ENCODE data around the gene CLIP2. TPM values are rescaled to one million over a fixed set of nuclear protein-coding genes. Genes with fewer than 3 reads are reported as not detected.
"Not testable (repeated sequence)": the region's sequence is repeated elsewhere in the genome, so short reads cannot be mapped to it uniquely, and the experiment has no call there.

The CLIP2 gene
- total RNA-seq, result 40.7 and 43.6 TPM in 2 replicates

DNA sequence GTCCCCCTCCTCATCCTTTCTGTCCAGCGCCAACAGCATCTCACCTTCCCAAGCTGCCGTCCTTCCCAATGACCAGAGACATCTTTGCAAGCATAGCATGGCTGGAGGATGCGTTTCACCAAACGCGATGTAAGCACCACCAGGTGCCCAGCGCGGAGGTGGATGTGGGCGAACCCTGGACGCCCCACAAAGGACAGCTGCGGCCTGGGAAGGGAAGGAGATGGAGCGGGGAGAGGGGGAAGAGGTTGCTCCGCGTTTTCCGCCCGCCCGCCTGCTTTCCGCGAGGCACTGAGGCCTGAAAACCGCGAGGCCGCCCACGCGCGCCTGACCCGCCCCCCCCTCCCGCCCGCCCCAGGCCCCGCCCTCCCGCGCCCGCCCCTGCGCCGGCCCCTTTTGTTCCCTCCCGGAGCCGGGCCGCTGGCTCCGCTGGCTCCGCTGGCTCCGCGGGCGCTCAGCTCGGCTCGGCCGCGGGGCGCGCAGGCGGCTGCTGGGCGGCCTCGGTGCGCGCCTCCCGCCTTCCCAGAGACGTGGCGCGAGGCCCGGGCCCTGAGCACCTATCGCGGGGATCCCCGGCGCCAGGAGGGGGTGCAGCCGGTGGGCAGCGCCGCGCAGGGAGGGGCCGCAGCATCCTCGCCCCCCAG lies at the start of gene CLIP2:
Gene CLIP2 (plus strand): TSS at position 390 of the 641 bp plus-strand sequence. CDS start 28,140 bp downstream, outside the sequence.
- DNase-seq, result peak; percentile 81

GRCh38 chr7:74240482-74240881 lies 48.7 kb upstream of the CLIP2 start:
- no peak for DNase-seq

GRCh38 chr7:74242122-74242443 lies 47.1 kb upstream of the CLIP2 start:
- no peak for DNase-seq

- DNase-seq, result no peak
Measured at GRCh38 chr7:74246497-74246896, 42.7 kb upstream of the CLIP2 start.

GRCh38 chr7:74248156-74248555 lies 41.1 kb upstream of the CLIP2 start:
- DNase-seq, result no peak

DNA sequence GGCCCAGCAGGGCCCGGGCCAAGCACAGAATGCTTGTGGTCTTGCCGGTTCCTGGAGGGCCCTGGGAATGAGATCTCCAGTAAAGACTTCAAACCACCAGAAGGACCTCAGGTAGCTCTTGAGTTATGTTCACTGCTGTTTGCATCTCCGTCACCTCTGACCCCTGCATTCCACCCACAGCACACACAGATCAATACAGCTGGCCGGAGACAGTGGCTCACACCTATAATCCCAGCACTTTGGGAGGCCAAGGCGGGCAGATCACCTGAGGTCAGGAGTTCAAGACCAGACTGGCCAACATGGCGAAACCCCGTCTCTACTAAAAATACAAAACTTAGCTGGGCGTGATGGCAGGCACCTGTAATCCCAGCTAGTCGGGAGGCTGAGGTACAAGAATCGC lies 40.1 kb upstream of the CLIP2 start:
- DNase-seq, result not testable (repeated sequence)

DNA sequence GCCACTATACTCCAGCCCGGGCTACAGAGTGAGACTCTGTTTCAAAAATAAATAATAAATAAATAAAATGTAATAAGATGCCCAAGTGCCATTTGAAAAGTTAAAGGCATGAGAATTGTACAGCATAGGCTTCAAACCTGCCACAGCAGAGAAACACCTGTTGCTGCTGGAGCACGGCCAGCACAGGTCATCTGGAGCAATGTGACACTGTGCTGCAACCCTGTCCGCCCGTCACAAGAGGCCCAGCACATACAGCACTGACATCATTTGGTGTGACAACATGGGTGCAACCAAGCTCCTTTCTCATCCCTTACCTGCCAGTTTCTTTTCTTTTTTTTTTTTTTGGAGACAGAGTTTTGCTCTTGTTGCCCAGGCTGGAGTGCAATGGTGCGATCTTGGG lies 36.3 kb upstream of the CLIP2 start:
- no peak for DNase-seq

- no peak for DNase-seq
Measured at GRCh38 chr7:74253331-74253730, 35.9 kb upstream of the CLIP2 start.

GRCh38 chr7:74253835-74254128 lies 35.4 kb upstream of the CLIP2 start:
- DNase-seq, result no peak

GRCh38 chr7:74254129-74254857 lies 34.9 kb upstream of the CLIP2 start, which contains the start of gene RFC2:
TSS of gene RFC2 (minus strand) at chr7:74254399. CDS start at chr7:74254383, 16 bp downstream.
- peak; percentile 98 for DNase-seq

DNA sequence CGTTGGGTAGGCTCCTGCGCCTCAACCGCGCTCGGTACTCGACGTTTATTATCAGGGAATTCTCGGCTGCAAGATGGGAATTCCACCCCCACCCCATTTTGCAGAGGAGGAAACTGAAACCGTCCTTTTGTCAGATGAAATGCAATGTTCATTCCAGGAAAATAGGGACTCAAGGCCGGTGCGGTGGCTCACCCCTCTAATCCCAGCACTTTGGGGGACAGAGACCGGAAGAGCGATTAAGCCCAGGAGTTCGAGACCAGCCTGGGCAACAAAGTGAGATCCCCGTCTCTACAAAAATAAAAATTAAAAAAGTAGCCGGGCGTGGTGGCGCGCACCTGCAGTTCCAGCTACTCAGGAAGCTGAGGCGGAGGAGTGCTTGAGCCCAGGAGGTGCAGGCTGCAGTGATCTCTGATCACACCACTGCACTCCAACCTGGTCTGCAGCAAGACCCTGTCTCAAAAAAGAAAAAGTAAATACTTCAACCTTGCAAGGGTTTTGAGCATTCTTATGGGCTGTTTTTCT lies 34.3 kb upstream of the CLIP2 start:
- DNase-seq, result peak; percentile 16

- DNase-seq, result not testable (repeated sequence)
Measured at GRCh38 chr7:74255461-74255860, 33.7 kb upstream of the CLIP2 start.

DNA sequence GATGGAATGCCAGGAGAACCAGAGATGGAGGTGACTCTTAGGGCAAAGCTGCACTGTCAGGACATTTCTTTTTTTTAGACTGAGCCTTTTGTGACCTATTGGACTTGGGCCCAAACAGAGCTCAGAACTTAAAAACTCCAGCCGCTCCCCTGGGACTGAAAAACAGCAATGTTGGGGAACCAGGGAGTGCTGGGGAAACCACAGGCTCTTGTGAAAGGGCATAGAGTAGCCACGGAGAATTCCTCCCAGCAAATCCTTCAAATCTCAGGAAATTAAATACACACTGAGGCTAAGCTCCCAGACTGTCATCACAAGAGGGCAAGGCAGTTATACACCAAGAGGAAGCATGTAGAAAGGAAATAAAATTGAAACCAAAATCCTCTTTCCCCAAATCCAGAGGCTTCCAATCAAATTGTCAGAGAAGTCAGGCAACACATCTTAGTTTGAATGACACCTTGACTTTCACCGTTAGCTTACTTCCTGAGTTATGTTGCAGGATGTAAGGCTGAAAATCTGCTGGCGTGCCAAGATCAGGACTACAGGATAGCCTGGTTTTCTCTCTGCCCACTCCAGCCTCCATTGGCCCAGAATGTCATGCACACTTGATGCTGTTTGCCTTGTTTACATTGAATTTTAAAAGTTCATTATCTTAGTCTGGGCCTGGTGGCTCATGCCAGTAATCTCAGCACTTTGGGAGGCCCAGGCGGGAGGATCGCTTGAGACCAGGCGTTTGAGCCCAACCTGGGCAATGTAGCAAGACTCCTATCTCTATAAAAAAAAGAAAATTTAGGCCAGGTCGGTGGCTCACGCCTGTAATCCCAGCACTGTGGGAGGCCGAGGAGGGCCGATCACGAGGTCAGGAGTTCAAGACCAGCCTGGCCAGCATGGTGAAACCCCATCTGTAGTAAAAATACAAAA lies 32.5 kb upstream of the CLIP2 start:
- DNase-seq, result peak; percentile 51

GRCh38 chr7:74258639-74259038 lies 30.6 kb upstream of the CLIP2 start:
- no peak for DNase-seq

DNA sequence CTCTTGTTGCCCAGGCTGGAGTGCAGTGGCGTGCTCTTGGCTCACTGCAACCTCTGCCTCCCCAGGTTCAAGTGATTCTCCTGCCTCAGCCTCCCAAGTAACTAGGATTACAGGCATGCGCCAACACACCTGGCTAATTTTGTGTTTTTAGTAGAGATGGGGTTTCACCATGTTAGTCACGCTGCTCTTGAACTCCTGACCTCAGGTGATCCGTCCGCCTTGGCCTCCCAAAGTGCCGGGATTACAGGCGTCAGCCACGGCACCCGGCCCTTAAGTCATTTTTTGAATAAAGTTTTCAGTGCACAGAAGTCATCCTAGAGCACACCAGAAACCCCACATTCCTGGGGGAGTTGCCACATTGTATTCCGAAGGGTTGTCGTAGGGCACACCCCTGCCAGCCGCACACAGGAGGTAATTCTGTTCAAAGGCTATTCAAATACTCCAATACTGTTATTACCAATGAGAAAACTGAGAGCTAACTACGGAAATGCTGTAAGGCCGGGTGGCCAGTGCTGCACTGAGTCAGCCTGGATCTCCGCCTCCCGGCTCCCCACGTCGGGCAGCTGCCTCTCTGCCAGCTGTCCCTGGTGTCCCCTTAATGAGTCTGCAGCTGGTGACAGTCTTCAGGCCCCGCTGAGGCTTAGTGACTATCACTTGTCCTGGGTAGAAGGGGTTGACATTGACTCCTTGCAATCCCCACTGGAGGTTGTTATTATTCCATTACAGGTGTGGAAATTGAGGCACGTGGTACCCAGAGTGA lies 26.4 kb upstream of the CLIP2 start:
- no peak for DNase-seq

- DNase-seq, result no peak
Measured at GRCh38 chr7:74263399-74264120, 25.6 kb upstream of the CLIP2 start.

GRCh38 chr7:74266191-74266963 lies 22.8 kb upstream of the CLIP2 start:
- DNase-seq, result no peak

DNA sequence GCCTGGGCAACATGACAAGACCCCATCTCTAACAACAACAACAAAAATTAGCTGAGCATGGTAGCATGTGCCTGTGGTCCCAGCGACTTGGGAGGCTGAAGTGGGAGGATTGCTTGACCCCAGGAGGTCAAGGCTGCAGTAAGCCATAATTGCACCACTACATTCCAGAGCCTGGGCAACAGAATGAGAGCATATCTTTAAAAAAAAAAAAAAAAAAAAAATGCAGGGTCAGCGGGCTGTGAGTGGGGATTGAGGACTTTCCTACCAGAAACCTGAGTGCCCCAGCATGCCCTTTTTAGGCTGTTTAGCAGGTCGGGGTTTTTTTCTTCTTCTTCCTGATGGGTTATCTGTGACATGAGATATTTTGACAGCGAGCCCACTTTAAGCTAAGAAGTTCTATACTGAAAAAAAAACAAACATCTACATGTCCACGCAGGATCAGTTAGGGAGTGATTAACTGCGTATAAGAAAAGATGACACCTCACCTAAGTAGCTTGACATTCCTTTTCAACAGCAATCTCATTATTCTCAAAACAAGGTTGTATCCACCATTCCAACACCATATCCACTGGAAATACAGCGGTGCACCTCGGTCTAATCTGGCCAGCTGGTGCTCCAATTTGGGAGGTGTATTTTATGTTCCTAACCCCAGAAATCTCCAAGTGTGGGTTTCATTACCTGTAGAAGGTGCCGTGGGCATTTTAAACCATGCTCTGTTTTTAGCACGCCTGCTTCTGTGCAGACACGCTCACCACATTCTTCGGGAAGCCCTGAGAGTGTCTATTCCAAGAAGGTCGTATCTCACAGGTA lies 21.2 kb upstream of the CLIP2 start:
- DNase-seq, result no peak

DNA sequence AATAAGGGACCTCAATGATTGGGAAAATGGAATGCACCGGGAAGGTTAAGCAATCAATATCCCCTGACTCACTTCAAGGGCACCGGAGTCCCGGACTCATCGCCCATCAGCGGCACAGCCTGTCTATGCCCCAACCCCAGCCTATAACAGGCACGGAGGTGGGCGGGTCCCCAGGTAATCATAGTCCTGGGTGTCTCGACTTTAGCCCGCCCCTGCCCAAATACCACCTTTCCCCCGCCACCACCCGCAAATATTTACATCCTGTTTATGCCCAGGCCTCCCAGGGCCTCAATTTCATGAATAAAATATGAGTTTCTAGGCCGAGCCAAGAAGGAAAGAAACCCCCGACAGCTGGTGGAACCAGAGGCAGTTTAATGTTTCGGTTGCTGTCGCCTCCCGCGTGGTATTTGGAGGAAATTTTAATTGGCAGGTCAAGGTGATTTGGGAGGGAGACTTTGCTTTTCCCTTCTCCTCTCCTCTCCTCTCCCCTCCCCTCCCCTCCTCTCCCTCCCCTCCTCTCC lies 19.4 kb upstream of the CLIP2 start:
- peak; percentile 75 for DNase-seq

DNA sequence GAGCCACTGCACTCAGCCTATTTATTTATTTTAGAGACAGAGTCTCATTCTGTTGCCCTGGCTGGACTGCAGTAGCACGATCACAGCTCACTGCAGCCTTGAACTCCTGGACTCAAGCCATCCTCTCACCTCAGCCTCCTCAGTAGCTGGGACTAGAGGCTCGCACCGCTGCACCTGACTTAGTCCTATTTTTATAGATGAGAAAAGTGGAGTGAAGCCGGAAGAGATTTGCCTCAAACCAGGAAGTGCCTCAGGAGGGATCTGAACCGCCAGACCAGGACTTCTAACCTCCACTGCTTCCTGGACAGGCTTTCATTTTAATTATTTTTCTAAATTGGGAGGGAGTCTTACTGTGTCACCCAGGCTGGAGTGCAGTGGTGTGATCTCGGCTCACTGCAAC lies 17.5 kb upstream of the CLIP2 start:
- DNase-seq, result peak; percentile 53
